ENCODE results near the gene DZIP1.

DNA sequence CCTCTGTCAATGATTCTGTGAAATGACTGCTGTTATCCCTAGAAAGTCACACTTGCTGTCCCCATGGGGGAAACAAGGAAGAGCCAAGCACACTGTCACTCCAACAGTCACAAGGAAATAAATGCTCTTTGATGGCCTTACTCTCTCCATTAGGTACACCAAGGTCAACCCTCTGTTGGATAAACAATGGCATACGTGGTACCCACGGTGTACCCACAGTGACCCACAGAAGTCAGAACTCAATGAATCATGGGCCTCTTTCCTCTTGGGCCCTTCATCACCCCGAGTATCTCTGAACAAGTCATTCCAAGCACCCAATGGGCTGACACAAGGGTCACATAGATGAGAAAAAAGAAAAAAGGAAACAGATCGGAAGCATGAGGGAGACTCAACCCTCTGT, 15.4 kb downstream of the DZIP1 start:
- TF ChIP-seq, protein P1, sequence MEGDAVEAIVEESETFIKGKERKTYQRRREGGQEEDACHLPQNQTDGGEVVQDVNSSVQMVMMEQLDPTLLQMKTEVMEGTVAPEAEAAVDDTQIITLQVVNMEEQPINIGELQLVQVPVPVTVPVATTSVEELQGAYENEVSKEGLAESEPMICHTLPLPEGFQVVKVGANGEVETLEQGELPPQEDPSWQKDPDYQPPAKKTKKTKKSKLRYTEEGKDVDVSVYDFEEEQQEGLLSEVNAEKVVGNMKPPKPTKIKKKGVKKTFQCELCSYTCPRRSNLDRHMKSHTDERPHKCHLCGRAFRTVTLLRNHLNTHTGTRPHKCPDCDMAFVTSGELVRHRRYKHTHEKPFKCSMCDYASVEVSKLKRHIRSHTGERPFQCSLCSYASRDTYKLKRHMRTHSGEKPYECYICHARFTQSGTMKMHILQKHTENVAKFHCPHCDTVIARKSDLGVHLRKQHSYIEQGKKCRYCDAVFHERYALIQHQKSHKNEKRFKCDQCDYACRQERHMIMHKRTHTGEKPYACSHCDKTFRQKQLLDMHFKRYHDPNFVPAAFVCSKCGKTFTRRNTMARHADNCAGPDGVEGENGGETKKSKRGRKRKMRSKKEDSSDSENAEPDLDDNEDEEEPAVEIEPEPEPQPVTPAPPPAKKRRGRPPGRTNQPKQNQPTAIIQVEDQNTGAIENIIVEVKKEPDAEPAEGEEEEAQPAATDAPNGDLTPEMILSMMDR (IDR thresholded peaks at IDR 0.05): no peak
- no peak for TF ChIP-seq POLR2A (IDR thresholded peaks at IDR 0.05)

Measured in adrenal gland (tissue), 5 donors.